Colonic mucosa (tissue), 4 donors: ENCODE data around the gene RPRD2. TPM values are rescaled to one million over a fixed set of nuclear protein-coding genes. Genes with fewer than 3 reads are reported as not detected.

Source experiments
- DNase-seq: peaks from one replicate; pipeline ENCODE4 v3.0.0-alpha.2; 2020
- H3K27ac ChIP-seq: fragments of 200-600 bp; one replicate; pipeline ENCODE4 v1.8.0; 2021
- H3K27me3 ChIP-seq: fragments of 200-600 bp; one replicate; pipeline ENCODE4 v1.8.0; 2021
- H3K36me3 ChIP-seq: fragments of 200-600 bp; one replicate; pipeline ENCODE4 v1.8.0; 2021
- H3K4me1 ChIP-seq: fragments of 200-600 bp; one replicate; pipeline ENCODE4 v1.8.0; 2021; ENCODE audit warnings: mild to moderate bottlenecking
- H3K4me3 ChIP-seq: fragments of 200-600 bp; one replicate; pipeline ENCODE4 v1.8.0; 2021
- H3K9ac ChIP-seq, 2 donors: one replicate each; pipeline ENCODE4 v1.7.0; 2013; ENCODE audit warnings: control low read depth in 2 of 2, low read depth in 2 of 2, low read length in 2 of 2
- H3K9me3 ChIP-seq: fragments of 200-600 bp; one replicate; pipeline ENCODE4 v1.8.0; 2021
- CTCF ChIP-seq: fragments of 200-600 bp; IDR thresholded peaks from one replicate; pipeline ENCODE4 v1.8.0; 2022; ENCODE audit warnings: antibody characterized with exemption, mild to moderate bottlenecking
- intact Hi-C: fragments of 100-400 bp; cut with DNase I; formaldehyde crosslinking; loops from one replicate; pipeline ENCODE4 v1.14.1; 2022
- total RNA-seq, 2 donors: library from RNA; stranded (reverse); fragmentation: NEBNext Ultra II Directional in 1 of 2; extraction: Animal tissue kit (Norgen Biotek cat#: 25700) in 1 of 2; gene quantifications; one replicate each; pipeline ENCODE4 v1.2.1, GENCODE V29; 2021
- donor health status: healthy.
- donor health status: DM: no; HTN: no; CAD: no.
- donor health status: DM: no; HTN: no; CAD: no.

Gene RPRD2
- total RNA-seq, 2 donors from 2014 or later: 27.0 to 28.9 TPM

- peaks cover 5% of the 10 kb centered on the region for H3K4me1 ChIP-seq
- peak within 1 kb of the TSS; percentile 64 for H3K4me3 ChIP-seq
- no peaks in the 10 kb centered on the region for H3K27me3 ChIP-seq
- DNase-seq: peak; percentile 98
- no peak for TF ChIP-seq CTCF
- intact Hi-C loops: no loop called here
- H3K9me3 ChIP-seq: no peaks in the 10 kb centered on the region
- peak within 1 kb of the TSS; percentile 18 for H3K27ac ChIP-seq
- peaks cover 1% of the 10 kb centered on the region for H3K36me3 ChIP-seq
- peak within 1 kb of the TSS; percentile 81 to 92 for H3K9ac ChIP-seq
Observed at GRCh38 chr1:150486966-150487762, 123.2 kb downstream of the RPRD2 start, which contains the start of gene TARS2. Gene TARS2 (plus strand): TSS chr1:150487419. CDS start chr1:150487451, 32 bp downstream.

GRCh38 chr1:150487763-150488115, 123.8 kb downstream of the RPRD2 start:
- H3K9me3 ChIP-seq: no peaks in the 10 kb centered on the region
- no peaks in the 10 kb centered on the region for H3K27me3 ChIP-seq
- no peak for TF ChIP-seq CTCF
- intact Hi-C loops: no loop called here
- peaks cover 4% of the 10 kb centered on the region for H3K36me3 ChIP-seq
- peaks cover 5% of the 10 kb centered on the region for H3K4me1 ChIP-seq
- DNase-seq: no peak
- H3K4me3 ChIP-seq: peak overlapping the region; percentile 64
- H3K9ac ChIP-seq: peak overlapping the region; percentile 80 to 92
- H3K27ac ChIP-seq: peak overlapping the region; percentile 18

- no peak for TF ChIP-seq CTCF
- Histone ChIP-seq H3K9me3 (no peaks in the 10 kb centered on the region), H3K36me3 (peaks cover 4% of the 10 kb centered on the region), H3K4me3 (no peak overlapping the region), H3K9ac (no peak overlapping the region), H3K27me3 (no peaks in the 10 kb centered on the region), H3K4me1 (peaks cover under 1% of the 10 kb centered on the region), H3K27ac (no peak overlapping the region)
- no peak for DNase-seq
- intact Hi-C loops: no loop called here
Observed at GRCh38 chr1:150493175-150493574, 129.2 kb downstream of the RPRD2 start.

- no peak for DNase-seq
- Histone ChIP-seq H3K27me3 (no peaks in the 10 kb centered on the region), H3K27ac (no peak overlapping the region), H3K4me1 (no peaks in the 10 kb centered on the region), H3K36me3 (no peaks in the 10 kb centered on the region), H3K4me3 (no peak overlapping the region), H3K9me3 (no peaks in the 10 kb centered on the region), H3K9ac (no peak overlapping the region)
- TF ChIP-seq CTCF: no peak
- intact Hi-C loops: no loop called here
Observed at GRCh38 chr1:150498342-150498741, 134.4 kb downstream of the RPRD2 start.

GRCh38 chr1:150505431-150505830, 141.5 kb downstream of the RPRD2 start:
- Histone ChIP-seq H3K36me3 (no peaks in the 10 kb centered on the region), H3K4me3 (no peak overlapping the region), H3K27me3 (no peaks in the 10 kb centered on the region), H3K9me3 (no peaks in the 10 kb centered on the region), H3K27ac (no peak overlapping the region), H3K4me1 (peaks cover 7% of the 10 kb centered on the region), H3K9ac (no peak overlapping the region)
- TF ChIP-seq CTCF: no peak
- DNase-seq: no peak
- intact Hi-C loops: no loop called here
